HCT116 (cell line): ENCODE data around the gene SYT3. TPM values are rescaled to one million over a fixed set of nuclear protein-coding genes. Genes with fewer than 3 reads are reported as not detected.

Experiments
- ATAC-seq: fragments of 200-7000 bp; cut with Tn5 transposase; 2 replicates; pipeline ENCODE4 v1.9.1; 2020; ENCODE audit warnings: mild to moderate bottlenecking, moderate library complexity
- BruUV-seq: library from RNA; stranded (reverse); fragments of 400-500 nt; replicated peaks from 2 replicates; lab custom pipeline; 2021; lab: Mats Ljungman, UMichigan
- CTCF ChIA-PET: fragments of 300-600 bp; sonication (Branson Sonifier 250); formaldehyde crosslinking; loops from one replicate; lab custom pipeline; 2021; ENCODE audit warnings: antibody characterized with exemption; lab: Charles Lee
- POLR2A ChIA-PET: fragments of 300-600, 350-600 bp; sonication (Branson Sonifier 250); formaldehyde crosslinking; loops from one replicate; lab custom pipeline; 2021; ENCODE audit warnings: antibody characterized with exemption; lab: Charles Lee
- RAD21 ChIA-PET, 2 experiments: fragments of 300-600 bp; sonication (Branson Sonifier 250); formaldehyde crosslinking; loops; one replicate each; lab custom pipeline; 2023; ENCODE audit warnings: low total read pairs in 2 of 2; ENCODE audit not compliant: uncharacterized antibody in 2 of 2, unreplicated experiment in 2 of 2, low non-redundant PET in 1 of 2; lab: Charles Lee
- DNase-seq: peaks from one replicate; pipeline ENCODE4 v3.0.0-alpha.2; 2010; ENCODE audit warnings: low read depth, low spot score
- H2AFZ ChIP-seq: fragments of 200-600 bp; shearing (Covaris generic), sonication (generic); 2 replicates; pipeline ENCODE4 v1.6.1; 2017; ENCODE audit warnings: low read depth, mixed run types, mixed read lengths, antibody characterized with exemption, low read length; ENCODE audit not compliant: poor library complexity, severe bottlenecking
- H3K27ac ChIP-seq: 2 replicates; pipeline ENCODE4 v1.5.1; 2012; ENCODE audit warnings: low read depth, low read length
- H3K27me3 ChIP-seq: fragments of 200-600 bp; sonication (generic); 2 replicates; pipeline ENCODE4 v1.6.1; 2016; ENCODE audit warnings: mixed run types, low read length, mixed read lengths; ENCODE audit not compliant: insufficient read depth
- H3K36me3 ChIP-seq, 2 experiments: fragments of 200-500 bp in 1 of 2; fragments of 200-600 bp in 1 of 2; sonication (Bioruptor generic) in 1 of 2; sonication (generic) in 1 of 2; 2 replicates each; pipeline versions ENCODE4 v1.5.1 to v1.6.1; 2014 to 2016; ENCODE audit warnings: low read length in 2 of 2, inconsistent platforms in 1 of 2, mixed read lengths in 1 of 2, mixed run types in 1 of 2; ENCODE audit not compliant: insufficient read depth in 2 of 2, control insufficient read depth in 1 of 2
- H3K4me1 ChIP-seq, 2 experiments: fragments of 200-600 bp in 1 of 2; sonication (generic) in 1 of 2; 2 replicates each; pipeline versions ENCODE4 v1.5.1 to v1.6.1; 2012 to 2017; ENCODE audit warnings: low read length in 2 of 2, inconsistent platforms in 1 of 2, mild to moderate bottlenecking in 1 of 2, mixed read lengths in 1 of 2, mixed run types in 1 of 2, moderate library complexity in 1 of 2; ENCODE audit not compliant: insufficient read depth in 2 of 2, control insufficient read depth in 1 of 2
- H3K4me2 ChIP-seq: fragments of 200-600 bp; sonication (generic); 2 replicates; pipeline ENCODE4 v1.6.1; 2017; ENCODE audit warnings: mixed run types, low read length, mixed read lengths
- H3K4me3 ChIP-seq, 2 experiments: fragments of 200-600 bp in 1 of 2; sonication (generic) in 1 of 2; replicated peaks in 1 of 2; 2 replicates each; pipeline ENCODE4 v1.5.1; 2011 to 2016; ENCODE audit warnings: low read length in 2 of 2, control low read depth in 1 of 2, low read depth in 1 of 2, mild to moderate bottlenecking in 1 of 2, mixed read lengths in 1 of 2, mixed run types in 1 of 2
- H3K79me2 ChIP-seq: fragments of 200-600 bp; sonication (generic); 2 replicates; pipeline ENCODE4 v1.6.1; 2017; ENCODE audit warnings: mild to moderate bottlenecking, mixed run types, low read length, moderate library complexity, mixed read lengths; ENCODE audit not compliant: insufficient read depth
- H3K9ac ChIP-seq: fragments of 200-600 bp; sonication (generic); 2 replicates; pipeline ENCODE4 v1.6.1; 2016; ENCODE audit warnings: low read length, mixed read lengths
- H3K9me2 ChIP-seq: fragments of 200-600 bp; sonication (generic), shearing (Covaris generic); 2 replicates; pipeline ENCODE4 v1.6.1; 2017; ENCODE audit warnings: mixed run types, mild to moderate bottlenecking, moderate library complexity; ENCODE audit not compliant: insufficient read depth
- H3K9me3 ChIP-seq, 2 experiments: fragments of 200-500 bp in 1 of 2; fragments of 200-600 bp in 1 of 2; sonication (Bioruptor generic) in 1 of 2; sonication (generic) in 1 of 2; 2 replicates each; pipeline ENCODE4 v1.6.1; 2014 to 2017; ENCODE audit warnings: low read length in 2 of 2, mixed read lengths in 2 of 2, inconsistent platforms in 1 of 2, low read depth in 1 of 2, mild to moderate bottlenecking in 1 of 2, mixed run types in 1 of 2, moderate library complexity in 1 of 2; ENCODE audit not compliant: control insufficient read depth in 1 of 2, insufficient read depth in 1 of 2
- H4K20me1 ChIP-seq: fragments of 200-600 bp; sonication (generic), shearing (Covaris generic); 2 replicates; pipeline ENCODE4 v1.6.1; 2017; ENCODE audit warnings: mixed run types, mild to moderate bottlenecking, moderate library complexity; ENCODE audit not compliant: insufficient read depth
- ATF3 ChIP-seq: IDR thresholded peaks from 2 replicates; pipeline ENCODE4 v1.6.1; 2012
- CBX3 ChIP-seq: IDR thresholded peaks from 2 replicates; pipeline ENCODE4 v1.6.1; 2012; ENCODE audit warnings: low read depth
- CTCF ChIP-seq, 3 experiments: fragments of 200-600 bp in 1 of 3; sonication (generic) in 1 of 3; IDR thresholded peaks in 2 of 3; conservative IDR thresholded peaks in 1 of 3; 2 replicates each; pipeline ENCODE4 v1.5.1; 2012 to 2017; ENCODE audit warnings: low read depth in 2 of 3, low read length in 2 of 3, antibody characterized with exemption in 1 of 3, borderline replicate concordance in 1 of 3, control low read depth in 1 of 3, mild to moderate bottlenecking in 1 of 3, mixed read lengths in 1 of 3, mixed run types in 1 of 3, moderate library complexity in 1 of 3; ENCODE audit not compliant: insufficient read depth in 1 of 3
- EZH2 ChIP-seq: fragments of 200-600 bp; sonication (generic); IDR thresholded peaks from 2 replicates; pipeline ENCODE4 v1.6.1; 2017; ENCODE audit warnings: antibody characterized with exemption, mixed run types
- FOSL1 ChIP-seq: IDR thresholded peaks from 2 replicates; pipeline ENCODE4 v1.6.1; 2012; ENCODE audit warnings: low read depth
- POLR2A ChIP-seq: IDR thresholded peaks from 2 replicates; pipeline ENCODE4 v1.7.0; 2011; ENCODE audit warnings: borderline replicate concordance; ENCODE audit not compliant: insufficient read depth, insufficient read length; ENCODE audit errors: extremely low read depth
- RAD21 ChIP-seq: IDR thresholded peaks from 2 replicates; pipeline ENCODE4 v1.6.1; 2012; ENCODE audit warnings: low read depth, mild to moderate bottlenecking
- REST ChIP-seq: IDR thresholded peaks from 2 replicates; pipeline ENCODE4 v1.6.1; 2012; ENCODE audit warnings: low read depth
- SP1 ChIP-seq: IDR thresholded peaks from 2 replicates; pipeline ENCODE4 v1.6.1; 2012; ENCODE audit warnings: low read depth
- TCF7L2 ChIP-seq: IDR thresholded peaks from 2 replicates; pipeline ENCODE4 v1.7.0; 2011; ENCODE audit warnings: borderline replicate concordance, inconsistent platforms; ENCODE audit not compliant: insufficient read depth, insufficient read length; ENCODE audit errors: extremely low read depth
- ZFX ChIP-seq: fragments of 450-650 bp; IDR thresholded peaks from 2 replicates; pipeline ENCODE4 v1.6.1; 2017
- ZNF274 ChIP-seq: fragments of 200-500 bp; sonication (Bioruptor generic); IDR thresholded peaks from 2 replicates; pipeline ENCODE4 v1.6.1; 2014; ENCODE audit warnings: mild to moderate bottlenecking, low read depth, low read length, inconsistent platforms
- intact Hi-C: fragments of 100-400 bp; cut with micrococcal nuclease; formaldehyde crosslinking; loops from 2 replicates; pipeline ENCODE4 v1.10.0; 2022
- total RNA-seq: library from RNA; stranded (reverse); gene quantifications from one replicate; pipeline ENCODE4 v1.2.1, GENCODE V29; 2021; ENCODE audit not compliant: unreplicated experiment
- TF ChIP-seq, protein P1 (sequence below): IDR thresholded peaks from 2 replicates; pipeline ENCODE4 v1.6.1; 2012

Gene SYT3
- total RNA-seq, 1 experiment from 2014 or later: 4.6 TPM

DNA sequence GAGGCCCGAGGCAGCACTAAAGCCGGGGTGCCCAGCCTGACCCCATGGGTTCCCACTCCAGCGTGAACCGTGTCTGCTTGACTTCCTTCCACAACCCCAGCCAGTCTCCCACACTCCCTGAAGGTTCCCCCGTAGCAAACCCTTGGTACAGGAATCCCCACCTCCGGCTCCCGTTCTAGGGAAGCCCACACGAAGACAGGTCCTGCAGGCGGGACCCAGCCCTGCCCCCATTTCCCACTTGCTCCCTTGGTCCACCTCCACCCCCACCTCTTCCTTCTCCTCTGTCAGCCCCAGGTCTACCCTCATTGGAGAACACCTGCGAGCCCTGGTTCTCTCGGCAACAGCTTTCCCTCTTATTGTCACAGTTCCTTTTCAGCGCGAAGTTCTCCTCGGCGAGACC, 33.4 kb upstream of the SYT3 start:
- H3K9me2 ChIP-seq: no peaks in the 10 kb centered on the region
- ATAC-seq (no peak), DNase-seq (no peak)
- ChIA-PET RAD21 (no interaction called here), POLR2A (no interaction called here), CTCF (no interaction called here)
- no peak overlapping the region for H2AFZ ChIP-seq
- H3K36me3 ChIP-seq: no peaks in the 10 kb centered on the region
- no peaks in the 10 kb centered on the region for H3K79me2 ChIP-seq
- no peak overlapping the region for H3K4me3 ChIP-seq
- H3K27me3 ChIP-seq: no peaks in the 10 kb centered on the region
- no peak overlapping the region for H3K9ac ChIP-seq
- no peak overlapping the region for H3K27ac ChIP-seq
- H4K20me1 ChIP-seq: no peaks in the 10 kb centered on the region
- H3K9me3 ChIP-seq: no peaks in the 10 kb centered on the region
- intact Hi-C loops: no loop called here
- peaks cover 0 to 9% of the 10 kb centered on the region in 2 experiments; a peak in 1 of 4 replicates for H3K4me1 ChIP-seq
- H3K4me2 ChIP-seq: no peak overlapping the region
- no TSS peak for BruUV-seq
- TF ChIP-seq TCF7L2: no peak
- no peak for TF ChIP-seq FOSL1
- TF ChIP-seq REST: no peak
- no peak for TF ChIP-seq CTCF (IDR thresholded peaks at IDR 0.05 in 2 of 3, conservative IDR thresholded peaks at IDR 0.05 in 1 of 3; ENCODE audit: borderline replicate concordance in 1 of 3, insufficient read depth in 1 of 3, low read depth in 2 of 3, low read length in 2 of 3)
- TF ChIP-seq ZFX: no peak
- no peak for TF ChIP-seq CBX3
- no peak for TF ChIP-seq EZH2
- no peak for TF ChIP-seq ZNF274
- no peak for TF ChIP-seq POLR2A
- TF ChIP-seq, protein P1, sequence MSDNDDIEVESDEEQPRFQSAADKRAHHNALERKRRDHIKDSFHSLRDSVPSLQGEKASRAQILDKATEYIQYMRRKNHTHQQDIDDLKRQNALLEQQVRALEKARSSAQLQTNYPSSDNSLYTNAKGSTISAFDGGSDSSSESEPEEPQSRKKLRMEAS: no peak
- TF ChIP-seq ATF3: no peak
- no peak for TF ChIP-seq RAD21
- no peak for TF ChIP-seq SP1
